Neural crest cell (in vitro differentiated cells): ENCODE results near the gene SLC7A8. TPM values are rescaled to one million over a fixed set of nuclear protein-coding genes. Genes with fewer than 3 reads are reported as not detected.

Experiments
- DNase-seq: peaks from one replicate; pipeline ENCODE4 v3.0.0; 2021; ENCODE audit warnings: low read depth, mixed read lengths, low spot score
- H3K27ac Mint-ChIP-seq: one replicate; pipeline ENCODE4 v1.8.0; 2021; ENCODE audit warnings: mild to moderate bottlenecking, mixed read lengths; ENCODE audit not compliant: unreplicated experiment
- H3K27me3 Mint-ChIP-seq: 2 replicates; pipeline ENCODE4 v1.8.0; 2021; ENCODE audit warnings: low read depth, mild to moderate bottlenecking, mixed read lengths
- H3K36me3 Mint-ChIP-seq: 2 replicates; pipeline ENCODE4 v1.8.0; 2021; ENCODE audit warnings: low read depth, mild to moderate bottlenecking, mixed read lengths
- H3K4me1 Mint-ChIP-seq: 2 replicates; pipeline ENCODE4 v1.8.0; 2021; ENCODE audit warnings: mixed read lengths
- H3K4me3 Mint-ChIP-seq: one replicate; pipeline ENCODE4 v1.8.0; 2021; ENCODE audit warnings: mild to moderate bottlenecking, mixed read lengths
- H3K9me3 Mint-ChIP-seq: 2 replicates; pipeline ENCODE4 v1.8.0; 2021; ENCODE audit warnings: mixed read lengths
- CTCF ChIP-seq: fragments of 200-600 bp; sonication (generic); conservative IDR thresholded peaks from 2 replicates; pipeline ENCODE4 v1.5.0; 2021; ENCODE audit warnings: antibody characterized with exemption, mild to moderate bottlenecking
- total RNA-seq: library from RNA; stranded (reverse); gene quantifications from 2 replicates; pipeline ENCODE4 v1.2.1, GENCODE V29; 2021

Gene SLC7A8
- total RNA-seq, 1 donor from 2014 or later = 9.4 TPM

GRCh38 chr14:23137813-23138535 is 45.5 kb downstream of the SLC7A8 start:
- H3K9me3 Mint-ChIP-seq = no peaks in the 10 kb centered on the region
- no peak for DNase-seq
- no peak for TF ChIP-seq CTCF
- no peaks in the 10 kb centered on the region for H3K27me3 Mint-ChIP-seq
- no peak overlapping the region for H3K4me3 Mint-ChIP-seq
- no peak overlapping the region for H3K27ac Mint-ChIP-seq
- no peaks in the 10 kb centered on the region for H3K4me1 Mint-ChIP-seq
- H3K36me3 Mint-ChIP-seq = no peaks in the 10 kb centered on the region

GRCh38 chr14:23137192-23137812 is 46.2 kb downstream of the SLC7A8 start:
- Mint-ChIP-seq H3K9me3 (no peaks in the 10 kb centered on the region), H3K4me1 (no peaks in the 10 kb centered on the region), H3K36me3 (no peaks in the 10 kb centered on the region), H3K27ac (no peak overlapping the region), H3K27me3 (no peaks in the 10 kb centered on the region), H3K4me3 (no peak overlapping the region)
- no peak for DNase-seq
- no peak for TF ChIP-seq CTCF

GRCh38 chr14:23136566-23137133 is 46.8 kb downstream of the SLC7A8 start:
- H3K27ac Mint-ChIP-seq = no peak overlapping the region
- no peak for DNase-seq
- H3K9me3 Mint-ChIP-seq = no peaks in the 10 kb centered on the region
- TF ChIP-seq CTCF = no peak
- H3K4me1 Mint-ChIP-seq = no peaks in the 10 kb centered on the region
- H3K27me3 Mint-ChIP-seq = no peaks in the 10 kb centered on the region
- no peak overlapping the region for H3K4me3 Mint-ChIP-seq
- no peaks in the 10 kb centered on the region for H3K36me3 Mint-ChIP-seq

- Mint-ChIP-seq H3K36me3 (no peaks in the 10 kb centered on the region), H3K27ac (no peak overlapping the region), H3K27me3 (peaks cover 2% of the 10 kb centered on the region), H3K9me3 (no peaks in the 10 kb centered on the region), H3K4me3 (no peak overlapping the region), H3K4me1 (no peaks in the 10 kb centered on the region)
- DNase-seq = no peak
- no peak for TF ChIP-seq CTCF
Observed at GRCh38 chr14:23132970-23133369, 50.5 kb downstream of the SLC7A8 start.

- no peaks in the 10 kb centered on the region for H3K4me1 Mint-ChIP-seq
- H3K4me3 Mint-ChIP-seq = no peak overlapping the region
- H3K9me3 Mint-ChIP-seq = no peaks in the 10 kb centered on the region
- H3K27me3 Mint-ChIP-seq = peaks cover 2% of the 10 kb centered on the region
- TF ChIP-seq CTCF = no peak
- no peak overlapping the region for H3K27ac Mint-ChIP-seq
- no peaks in the 10 kb centered on the region for H3K36me3 Mint-ChIP-seq
- no peak for DNase-seq
Observed at GRCh38 chr14:23131482-23131881, 52.0 kb downstream of the SLC7A8 start.
